ENCODE measurements around the gene ANKRD33. TPM values are rescaled to one million over a fixed set of nuclear protein-coding genes. Genes with fewer than 3 reads are reported as not detected.

ANKRD33 gene
- total RNA-seq, 6 donors from 2014 or later = not detected

DNA sequence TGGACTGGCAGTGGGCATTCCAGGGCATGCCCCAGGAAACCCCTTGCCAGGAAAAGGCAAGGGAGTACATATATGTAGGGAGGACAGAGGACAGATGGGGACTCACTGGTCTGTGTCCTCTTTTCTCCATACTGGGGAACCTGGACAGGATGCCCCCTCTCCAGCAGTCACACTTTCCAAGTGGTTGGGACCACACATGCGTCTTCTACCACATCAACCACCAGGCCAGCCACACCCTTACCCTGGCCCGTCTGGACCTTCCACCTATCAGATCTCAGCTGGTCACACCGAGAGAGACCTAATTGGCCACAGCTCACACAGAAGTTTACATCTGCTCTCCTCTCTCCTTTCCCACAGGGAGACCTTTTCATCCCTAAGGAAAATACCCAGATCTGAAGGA lies 8.3 kb downstream of the ANKRD33 start:
- no peaks in the 10 kb centered on the region for H3K9me3 ChIP-seq
- no peak for ATAC-seq (ENCODE audit: low FRiP score in 2 of 2)
- no peak for DNase-seq
- no peak overlapping the region for H3K4me3 ChIP-seq
- H3K27ac ChIP-seq = peak overlapping the region; percentile 77 to 89 (median 81)
- WGBS, 2 donors = 48% methylated on average over 2 to 3 of the region's 3 CpGs
- peaks cover 19 to 39% (median 29%) of the 10 kb centered on the region in 4 donors for H3K4me1 ChIP-seq
- no peaks in the 10 kb centered on the region for H3K27me3 ChIP-seq
- no peak for TF ChIP-seq EP300 (IDR thresholded peaks at IDR 0.05)
- no peak for TF ChIP-seq POLR2A (IDR thresholded peaks at IDR 0.05)
- no peak for TF ChIP-seq POLR2AphosphoS5 (IDR thresholded peaks at IDR 0.05)
- TF ChIP-seq, protein P1, sequence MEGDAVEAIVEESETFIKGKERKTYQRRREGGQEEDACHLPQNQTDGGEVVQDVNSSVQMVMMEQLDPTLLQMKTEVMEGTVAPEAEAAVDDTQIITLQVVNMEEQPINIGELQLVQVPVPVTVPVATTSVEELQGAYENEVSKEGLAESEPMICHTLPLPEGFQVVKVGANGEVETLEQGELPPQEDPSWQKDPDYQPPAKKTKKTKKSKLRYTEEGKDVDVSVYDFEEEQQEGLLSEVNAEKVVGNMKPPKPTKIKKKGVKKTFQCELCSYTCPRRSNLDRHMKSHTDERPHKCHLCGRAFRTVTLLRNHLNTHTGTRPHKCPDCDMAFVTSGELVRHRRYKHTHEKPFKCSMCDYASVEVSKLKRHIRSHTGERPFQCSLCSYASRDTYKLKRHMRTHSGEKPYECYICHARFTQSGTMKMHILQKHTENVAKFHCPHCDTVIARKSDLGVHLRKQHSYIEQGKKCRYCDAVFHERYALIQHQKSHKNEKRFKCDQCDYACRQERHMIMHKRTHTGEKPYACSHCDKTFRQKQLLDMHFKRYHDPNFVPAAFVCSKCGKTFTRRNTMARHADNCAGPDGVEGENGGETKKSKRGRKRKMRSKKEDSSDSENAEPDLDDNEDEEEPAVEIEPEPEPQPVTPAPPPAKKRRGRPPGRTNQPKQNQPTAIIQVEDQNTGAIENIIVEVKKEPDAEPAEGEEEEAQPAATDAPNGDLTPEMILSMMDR (IDR thresholded peaks at IDR 0.05) = no peak
- H3K36me3 ChIP-seq = no peaks in the 10 kb centered on the region

DNA sequence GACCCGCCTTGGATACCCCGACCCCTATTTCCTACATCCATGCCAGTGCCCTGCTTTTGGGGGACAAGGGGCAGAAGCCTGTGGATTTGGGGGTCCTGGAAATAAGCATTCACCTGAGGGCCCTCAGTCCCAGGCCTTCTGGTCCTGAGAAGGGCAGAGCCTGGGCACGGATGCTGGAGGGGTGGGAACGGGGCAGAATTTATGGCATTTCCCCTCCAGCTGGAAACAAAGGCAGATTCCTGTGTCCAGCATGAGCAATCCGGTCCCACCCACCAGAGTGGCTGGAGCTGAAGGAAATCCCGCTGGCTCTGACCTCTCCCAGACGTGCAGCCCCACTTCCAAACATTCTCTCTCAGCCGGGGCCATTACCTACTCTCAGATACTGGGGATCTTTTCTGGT lies 9.3 kb downstream of the ANKRD33 start:
- Histone ChIP-seq H3K9me3 (no peaks in the 10 kb centered on the region), H3K27ac (peak overlapping the region; percentile 77 to 89 (median 81)), H3K27me3 (no peaks in the 10 kb centered on the region), H3K4me3 (no peak overlapping the region), H3K36me3 (no peaks in the 10 kb centered on the region), H3K4me1 (peaks cover 19 to 39% (median 29%) of the 10 kb centered on the region in 4 donors)
- peak in 1 of 2 donors; percentile 28 for ATAC-seq (ENCODE audit: low FRiP score in 2 of 2)
- DNase-seq = no peak
- 81 to 84% methylated on average over 3 to 8 of the region's 8 CpGs for WGBS, 2 donors
- peak in 2 of 4 donors; percentile 40 to 56 for TF ChIP-seq EP300 (IDR thresholded peaks at IDR 0.05)
- TF ChIP-seq, protein P1 (IDR thresholded peaks at IDR 0.05) = no peak
- TF ChIP-seq POLR2AphosphoS5 (IDR thresholded peaks at IDR 0.05) = peak; percentile 22 to 59
- peak in 1 of 4 donors; percentile 20 for TF ChIP-seq POLR2A (IDR thresholded peaks at IDR 0.05)

DNA sequence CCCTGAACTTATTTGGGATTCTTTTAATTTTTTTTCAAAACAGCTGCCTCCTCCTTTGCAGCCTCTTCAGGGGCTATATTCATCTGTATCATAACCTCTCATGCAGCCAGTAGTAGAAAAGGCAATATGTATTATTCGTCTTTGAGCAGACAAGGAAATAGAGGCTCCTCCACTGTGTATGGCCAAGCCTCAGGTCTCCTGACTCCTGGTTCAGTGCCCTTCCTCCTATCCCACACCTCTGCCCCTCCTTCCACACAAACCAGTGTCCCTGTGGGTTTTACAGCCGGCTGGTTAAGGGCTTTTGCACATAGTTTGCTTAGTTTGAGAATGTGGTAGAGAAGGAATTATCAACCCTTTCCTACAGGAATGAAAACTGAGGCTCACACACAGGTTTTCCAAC lies 10.6 kb downstream of the ANKRD33 start:
- Histone ChIP-seq H3K27ac (peak overlapping the region; percentile 52 to 89 (median 80)), H3K4me1 (peaks cover 19 to 39% (median 29%) of the 10 kb centered on the region in 4 donors), H3K27me3 (no peaks in the 10 kb centered on the region), H3K4me3 (no peak overlapping the region), H3K9me3 (no peaks in the 10 kb centered on the region), H3K36me3 (no peaks in the 10 kb centered on the region)
- WGBS, 2 donors = 57 to 72% methylated on average over 2 of the region's 2 CpGs
- TF ChIP-seq POLR2AphosphoS5 (IDR thresholded peaks at IDR 0.05) (no peak), POLR2A (IDR thresholded peaks at IDR 0.05) (no peak), EP300 (IDR thresholded peaks at IDR 0.05) (no peak)
- TF ChIP-seq, protein P1 (IDR thresholded peaks at IDR 0.05) = no peak
- ATAC-seq (ENCODE audit: low FRiP score in 2 of 2) (no peak), DNase-seq (no peak)

DNA sequence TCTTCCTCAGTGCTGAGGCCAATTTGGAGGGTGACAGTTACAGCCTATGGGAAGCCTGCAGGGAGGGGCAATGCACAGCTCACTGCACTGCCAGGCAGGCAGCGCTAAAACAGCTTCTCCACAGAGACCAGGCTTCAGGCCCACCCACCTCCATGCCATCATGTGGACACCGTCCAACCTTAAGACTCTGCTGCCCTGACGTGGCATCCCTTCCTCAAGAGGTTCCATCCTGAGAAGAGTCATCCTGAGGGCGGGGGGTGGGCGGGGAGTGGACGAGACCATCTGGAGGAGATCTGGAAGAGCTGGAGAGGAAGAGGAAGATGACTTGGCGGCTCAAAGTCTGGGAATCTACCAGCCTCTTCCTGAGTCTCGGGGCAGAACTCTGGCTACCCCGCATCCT lies 11.0 kb downstream of the ANKRD33 start:
- no peaks in the 10 kb centered on the region for H3K9me3 ChIP-seq
- DNase-seq = no peak
- peak overlapping the region; percentile 52 to 89 (median 80) for H3K27ac ChIP-seq
- 48 to 75% methylated on average over 7 to 9 of the region's 9 CpGs for WGBS, 2 donors
- TF ChIP-seq, protein P1 (IDR thresholded peaks at IDR 0.05) = no peak
- peak; percentile 11 to 66 for TF ChIP-seq POLR2AphosphoS5 (IDR thresholded peaks at IDR 0.05)
- peaks cover 19 to 39% (median 29%) of the 10 kb centered on the region in 4 donors for H3K4me1 ChIP-seq
- no peak for ATAC-seq (ENCODE audit: low FRiP score in 2 of 2)
- no peak overlapping the region for H3K4me3 ChIP-seq
- H3K36me3 ChIP-seq = no peaks in the 10 kb centered on the region
- H3K27me3 ChIP-seq = no peaks in the 10 kb centered on the region

DNA sequence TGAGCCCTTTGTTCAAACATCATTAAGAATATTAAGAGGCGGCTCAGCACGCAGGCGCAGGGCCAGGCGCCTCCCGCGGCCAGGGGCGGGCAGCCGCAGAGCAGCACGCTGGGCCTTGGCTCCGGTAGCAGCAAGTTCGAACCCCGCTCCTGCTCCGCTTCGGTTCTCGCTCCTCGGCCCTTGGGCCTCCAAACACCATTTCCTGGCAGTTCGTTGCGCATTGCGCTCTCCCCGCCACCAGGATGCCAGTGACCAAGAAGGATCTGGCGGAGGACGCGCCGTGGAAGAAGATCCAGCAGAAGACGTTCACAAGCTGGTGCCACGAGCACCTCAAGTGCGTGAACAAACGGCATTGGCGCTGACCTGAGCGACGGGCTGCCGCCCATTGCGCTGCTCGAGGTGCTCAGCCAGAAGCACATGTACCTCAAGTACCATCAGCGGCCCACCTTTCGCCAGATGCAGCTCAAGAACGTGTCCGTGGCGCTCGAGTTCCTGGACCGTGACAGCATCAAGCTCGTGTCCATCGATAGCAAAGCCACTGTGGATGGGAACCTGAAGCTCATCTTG lies 12.5 kb downstream of the ANKRD33 start:
- ATAC-seq (ENCODE audit: low FRiP score in 2 of 2) (no peak), DNase-seq (no peak)
- no peaks in the 10 kb centered on the region for H3K9me3 ChIP-seq
- H3K4me3 ChIP-seq = no peak overlapping the region
- 93 to 96% methylated on average over 38 to 43 of the region's 43 CpGs for WGBS, 2 donors
- TF ChIP-seq, protein P1 (IDR thresholded peaks at IDR 0.05) = no peak
- no peak for TF ChIP-seq POLR2AphosphoS5 (IDR thresholded peaks at IDR 0.05)
- TF ChIP-seq EP300 (IDR thresholded peaks at IDR 0.05) = no peak
- no peak for TF ChIP-seq POLR2A (IDR thresholded peaks at IDR 0.05)
- H3K27ac ChIP-seq = peak overlapping the region in 3 of 4 donors; percentile 45 to 83 (median 68)
- no peaks in the 10 kb centered on the region for H3K27me3 ChIP-seq
- H3K4me1 ChIP-seq = peaks cover 28 to 39% (median 32%) of the 10 kb centered on the region in 4 donors
- H3K36me3 ChIP-seq = no peaks in the 10 kb centered on the region
